T47D (cell line): Measurements from ENCODE around the gene HRH3.
A peak's percentile ranks its signal among the peaks of the same experiment; 100 is the strongest.

ENCODE experiments used
- DNase-seq, 2 experiments: peaks; one replicate each; pipeline versions ENCODE4 v3.0.0 to v3.0.0-alpha.2; 2011 to 2012; ENCODE audit warnings: low read depth in 1 of 2, low spot score in 1 of 2
- JUND ChIP-seq: IDR thresholded peaks from 2 replicates; pipeline ENCODE4 v1.6.1; 2012; ENCODE audit warnings: low read depth
- in situ Hi-C: cut with HindIII; loops from 2 replicates; pipeline ENCODE4 v1.10.0; 2016; ENCODE audit warnings: low sequenced_read_pairs, low pct_unique_long_range_greater_than_20kb

The HRH3 gene

GRCh38 chr20:62240020-62240685 is 20.1 kb upstream of the HRH3 start:
- in situ Hi-C loops: no loop called here
- DNase-seq: no peak
- no peak for TF ChIP-seq JUND

- no peak for TF ChIP-seq JUND
- DNase-seq: peak in 1 of 2 experiments; percentile 30
- in situ Hi-C loops: no loop called here
Measured at GRCh38 chr20:62239278-62239879, 19.3 kb upstream of the HRH3 start.

GRCh38 chr20:62238569-62239277 is 18.6 kb upstream of the HRH3 start:
- peak in 1 of 2 experiments; percentile 58 for DNase-seq
- TF ChIP-seq JUND: no peak
- in situ Hi-C loops: no loop called here

GRCh38 chr20:62237801-62238568 is 17.9 kb upstream of the HRH3 start, which contains the start of gene OSBPL2:
TSS of gene OSBPL2 (plus strand) at chr20:62238521. CDS start at chr20:62256185, 17,664 bp downstream.
- peak; percentile 100 for DNase-seq
- TF ChIP-seq JUND: no peak
- in situ Hi-C loops: no loop called here

- no peak for TF ChIP-seq JUND
- DNase-seq: no peak
- in situ Hi-C loops: no loop called here
Measured at GRCh38 chr20:62237514-62237800, 17.4 kb upstream of the HRH3 start.

- TF ChIP-seq JUND: no peak
- in situ Hi-C loops: no loop called here
- no peak for DNase-seq
Measured at GRCh38 chr20:62236766-62237513, 16.9 kb upstream of the HRH3 start.

GRCh38 chr20:62236200-62236599 is 16.1 kb upstream of the HRH3 start:
- TF ChIP-seq JUND: no peak
- no peak for DNase-seq
- in situ Hi-C loops: no loop called here

GRCh38 chr20:62235777-62236157 is 15.7 kb upstream of the HRH3 start:
- no peak for TF ChIP-seq JUND
- in situ Hi-C loops: no loop called here
- DNase-seq: no peak

- no peak for DNase-seq
- no peak for TF ChIP-seq JUND
- in situ Hi-C loops: no loop called here
Measured at GRCh38 chr20:62235001-62235776, 15.1 kb upstream of the HRH3 start.

GRCh38 chr20:62234339-62234738 is 14.3 kb upstream of the HRH3 start:
- no peak for DNase-seq
- in situ Hi-C loops: no loop called here
- no peak for TF ChIP-seq JUND

- no peak for TF ChIP-seq JUND
- DNase-seq: no peak
- in situ Hi-C loops: no loop called here
Measured at GRCh38 chr20:62233684-62234083, 13.6 kb upstream of the HRH3 start.
